Measurements from ENCODE around the gene PACRG. TPM values are rescaled to one million over a fixed set of nuclear protein-coding genes. Genes with fewer than 3 reads are reported as not detected.

The PACRG gene
- total RNA-seq, 1 experiment from 2014 or later: 0.26 TPM

GRCh38 chr6:163349696-163350095, 621.9 kb downstream of the PACRG start:
- no peak for DNase-seq
- Histone ChIP-seq H3K79me2 (ENCODE audit: insufficient read depth, low read length) (no peaks in the 10 kb centered on the region), H4K5ac (ENCODE audit: insufficient read length, low read depth, low read length) (no peak overlapping the region), H2BK12ac (ENCODE audit: insufficient read length, low read depth, low read length) (no peak overlapping the region), H2AK5ac (ENCODE audit: insufficient read length, low read length) (no peak overlapping the region), H3K9ac (ENCODE audit: extremely low read depth, insufficient read length, low read length) (no peak overlapping the region), H4K91ac (ENCODE audit: insufficient read length, low read depth, low read length) (no peak overlapping the region), H4K8ac (replicated peaks; ENCODE audit: insufficient read length, low read depth, low read length) (no peak overlapping the region), H3K27ac (ENCODE audit: insufficient read length, low read depth, low read length) (no peak overlapping the region), H3K23ac (ENCODE audit: insufficient read length, low read depth, low read length) (no peak overlapping the region), H3K4ac (ENCODE audit: low read depth, low read length) (no peak overlapping the region), H2BK120ac (ENCODE audit: low read depth, low read length, poor library complexity, severe bottlenecking) (no peak overlapping the region), H3K9me3 (ENCODE audit: control insufficient read depth, low read depth, low read length) (no peaks in the 10 kb centered on the region), H3K4me1 (ENCODE audit: insufficient read depth, low read length) (no peaks in the 10 kb centered on the region; the same call in 1 of the 2 replicates), H3K18ac (ENCODE audit: insufficient read length, low read depth, low read length) (no peak overlapping the region), H3K14ac (ENCODE audit: insufficient read depth, low read length) (no peak overlapping the region; the same call in 1 of the 2 replicates), H2BK20ac (ENCODE audit: low read depth, low read length, poor library complexity, severe bottlenecking) (no peak overlapping the region), H2BK5ac (ENCODE audit: insufficient read length, low read length) (no peak overlapping the region), H3K56ac (ENCODE audit: insufficient read length, low read depth, low read length) (no peak overlapping the region), H3K79me1 (ENCODE audit: insufficient read depth, low read depth, low read length, poor library complexity, severe bottlenecking) (no peaks in the 10 kb centered on the region), H2AFZ (ENCODE audit: low read length) (no peak overlapping the region), H3T11ph (ENCODE audit: low read length) (no peak overlapping the region), H2BK15ac (ENCODE audit: low read depth, low read length) (no peak overlapping the region), H3K27me3 (ENCODE audit: insufficient read depth, low read length) (no peaks in the 10 kb centered on the region), H3K23me2 (ENCODE audit: insufficient read length, low read depth, low read length, poor library complexity, severe bottlenecking) (no peaks in the 10 kb centered on the region), H4K20me1 (ENCODE audit: control insufficient read depth, insufficient read depth, insufficient read length) (no peaks in the 10 kb centered on the region), H3K4me2 (ENCODE audit: insufficient read depth, insufficient read length, low read length) (no peak overlapping the region)
- Mint-ChIP-seq H3K9me3 (no peaks in the 10 kb centered on the region), H3K4me3 (no peak overlapping the region), H3K36me3 (ENCODE audit: insufficient read depth in 1 of 3, low read depth in 3 of 3) (no peaks in the 10 kb centered on the region), H3K27ac (no peak overlapping the region), H3K4me1 (peaks cover 7 to 17% of the 10 kb centered on the region in 2 experiments; a peak in 3 of 4 replicates), H3K27me3 (ENCODE audit: low read depth) (no peaks in the 10 kb centered on the region)
- TF ChIP-seq, protein P1, sequence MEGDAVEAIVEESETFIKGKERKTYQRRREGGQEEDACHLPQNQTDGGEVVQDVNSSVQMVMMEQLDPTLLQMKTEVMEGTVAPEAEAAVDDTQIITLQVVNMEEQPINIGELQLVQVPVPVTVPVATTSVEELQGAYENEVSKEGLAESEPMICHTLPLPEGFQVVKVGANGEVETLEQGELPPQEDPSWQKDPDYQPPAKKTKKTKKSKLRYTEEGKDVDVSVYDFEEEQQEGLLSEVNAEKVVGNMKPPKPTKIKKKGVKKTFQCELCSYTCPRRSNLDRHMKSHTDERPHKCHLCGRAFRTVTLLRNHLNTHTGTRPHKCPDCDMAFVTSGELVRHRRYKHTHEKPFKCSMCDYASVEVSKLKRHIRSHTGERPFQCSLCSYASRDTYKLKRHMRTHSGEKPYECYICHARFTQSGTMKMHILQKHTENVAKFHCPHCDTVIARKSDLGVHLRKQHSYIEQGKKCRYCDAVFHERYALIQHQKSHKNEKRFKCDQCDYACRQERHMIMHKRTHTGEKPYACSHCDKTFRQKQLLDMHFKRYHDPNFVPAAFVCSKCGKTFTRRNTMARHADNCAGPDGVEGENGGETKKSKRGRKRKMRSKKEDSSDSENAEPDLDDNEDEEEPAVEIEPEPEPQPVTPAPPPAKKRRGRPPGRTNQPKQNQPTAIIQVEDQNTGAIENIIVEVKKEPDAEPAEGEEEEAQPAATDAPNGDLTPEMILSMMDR (conservative IDR thresholded peaks at IDR 0.05): no peak
- no CpG with 5 or more reads among the region's 8 CpGs for WGBS (ENCODE audit: extremely low coverage, insufficient read length, low lambda C conversion rate)
